ENCODE results near the gene NDRG3. TPM values are rescaled to one million over a fixed set of nuclear protein-coding genes. Genes with fewer than 3 reads are reported as not detected.

Gene NDRG3
- 21.1 to 23.2 TPM (median 22.8 TPM) in 5 replicates for total RNA-seq (2022; extraction: Qiagen RNA extraction; ENCODE audit: low read depth)

GRCh38 chr20:36745927-36746659, at the start of gene NDRG3:
NDRG3 (minus strand) TSS chr20:36746090; CDS start chr20:36721735, 24,355 bp downstream.

GRCh38 chr20:36773597-36774390, 27.9 kb upstream of the NDRG3 start, which contains the start of gene DSN1:
DSN1 (minus strand) TSS chr20:36773763; CDS start chr20:36771458, 2,305 bp downstream.

GRCh38 chr20:36645998-36646397, 99.9 kb downstream of the NDRG3 start, which contains the start of gene SLA2:
SLA2 (minus strand) TSS chr20:36646196; CDS start chr20:36641335, 4,861 bp downstream.

GRCh38 chr20:36605399-36606157, 140.3 kb downstream of the NDRG3 start, which contains the start of gene RAB5IF:
RAB5IF (plus strand) TSS chr20:36605779; CDS start chr20:36605952, 173 bp downstream.

Other genes starting within 250 kb of the NDRG3 start
- 15.7 to 29.0 TPM (median 19.6 TPM) in 5 replicates for gene MYL9, start 204.6 kb downstream of the NDRG3 start, total RNA-seq (2022; extraction: Qiagen RNA extraction; ENCODE audit: low read depth)
- gene TGIF2, start 172.5 kb downstream of the NDRG3 start, total RNA-seq (2022; extraction: Qiagen RNA extraction; ENCODE audit: low read depth), result 3.9 to 4.7 TPM (median 4.1 TPM) in 5 replicates
- 195 to 317 TPM (median 280 TPM) in 5 replicates for gene RAB5IF, start 140.3 kb downstream of the NDRG3 start, total RNA-seq (2022; extraction: Qiagen RNA extraction; ENCODE audit: low read depth)
- 0.12 TPM in 1 of 5 replicates, not detected in the others for gene SLA2, start 99.9 kb downstream of the NDRG3 start, total RNA-seq (2022; extraction: Qiagen RNA extraction; ENCODE audit: low read depth)
- 21.7 to 28.1 TPM (median 24.6 TPM) in 5 replicates for gene DSN1, start 27.7 kb upstream of the NDRG3 start, total RNA-seq (2022; extraction: Qiagen RNA extraction; ENCODE audit: low read depth)
- not detected in 5 replicates for gene TLDC2, start 130.0 kb upstream of the NDRG3 start, total RNA-seq (2022; extraction: Qiagen RNA extraction; ENCODE audit: low read depth)
- 6.5 to 7.8 TPM (median 7.4 TPM) in 5 replicates for gene SAMHD1, start 205.6 kb upstream of the NDRG3 start, total RNA-seq (2022; extraction: Qiagen RNA extraction; ENCODE audit: low read depth)

Data from A549 treated with ZK216348 at 1 μM for 4 hours (cell line).